Fibroblast of the aortic adventitia (primary cell): ENCODE measurements around the gene SYDE1. TPM values are rescaled to one million over a fixed set of nuclear protein-coding genes. Genes with fewer than 3 reads are reported as not detected.

ENCODE experiments used
- DNase-seq: peaks from one replicate; pipeline ENCODE4 v3.0.0-alpha.2; 2010; ENCODE audit warnings: low read depth
- H3K4me3 ChIP-seq: 2 replicates; pipeline ENCODE4 v1.5.1; 2011; ENCODE audit warnings: low read depth, mild to moderate bottlenecking, control low read depth, low read length, moderate library complexity
- CTCF ChIP-seq: IDR thresholded peaks from 2 replicates; pipeline ENCODE4 v1.5.1; 2011; ENCODE audit warnings: mild to moderate bottlenecking, low read length, control low read depth, inconsistent platforms; ENCODE audit not compliant: insufficient read depth
- total RNA-seq: library from RNA; depleted of rRNA; stranded (reverse); fragments of >200 nt; gene quantifications from 2 replicates; pipeline ENCODE4 v1.2.3, GENCODE V29; 2012; ENCODE audit warnings: low replicate concordance

Gene SYDE1
- total RNA-seq, 1 donor, result 36.2 TPM

DNA sequence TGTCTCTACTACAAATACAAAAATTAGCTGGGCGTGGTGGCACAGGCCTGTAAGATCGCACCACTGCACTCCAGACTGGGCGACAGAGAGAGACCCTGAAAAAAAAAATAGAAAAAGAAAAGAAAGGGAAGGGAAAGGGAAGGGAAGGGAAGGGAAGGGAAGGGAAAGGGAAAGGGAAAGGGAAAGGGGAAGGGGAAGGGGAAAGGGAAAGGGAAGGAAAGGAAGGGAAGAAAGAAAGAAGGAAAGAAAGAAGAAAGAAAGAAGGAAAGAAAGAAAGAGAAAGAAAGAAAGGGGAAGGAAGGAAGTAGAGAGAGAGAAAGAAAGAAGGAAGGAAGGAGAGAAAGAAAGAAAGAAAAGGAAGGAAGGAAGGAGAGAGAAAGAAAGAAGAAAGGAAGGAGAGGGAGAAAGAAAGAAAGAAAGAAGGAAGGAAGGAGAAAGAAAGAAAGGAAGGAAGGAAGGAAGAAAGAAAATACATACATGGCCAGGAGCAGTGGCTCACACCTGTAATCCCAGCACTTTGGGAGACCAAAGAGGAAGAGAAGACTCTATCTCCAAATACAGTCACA, 8.1 kb upstream of the SYDE1 start:
- DNase-seq, result no peak
- H3K4me3 ChIP-seq, result no peak overlapping the region
- TF ChIP-seq CTCF, result no peak

GRCh38 chr19:15101479-15102082, 5.6 kb upstream of the SYDE1 start:
- DNase-seq, result peak; percentile 54
- H3K4me3 ChIP-seq, result no peak overlapping the region
- TF ChIP-seq CTCF, result peak; percentile 72

DNA sequence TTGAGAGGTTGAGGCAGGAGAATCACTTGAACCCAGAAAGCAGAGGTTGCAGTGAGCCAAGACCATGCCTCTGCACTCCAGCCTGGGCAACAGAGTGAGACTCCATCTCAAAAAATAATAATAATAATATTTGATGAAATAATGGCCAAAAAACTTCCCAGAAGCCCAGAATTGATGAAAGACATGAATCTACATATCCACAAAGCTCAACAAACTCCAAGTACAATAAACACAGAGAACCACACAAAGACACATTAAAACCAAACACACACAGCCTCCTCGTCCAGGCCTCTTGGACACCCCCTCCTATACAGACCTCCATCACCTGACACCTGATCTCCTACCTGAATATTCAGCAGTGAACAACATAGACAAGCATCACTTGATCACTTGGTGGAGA, 3.2 kb upstream of the SYDE1 start:
- TF ChIP-seq CTCF, result no peak
- no peak overlapping the region for H3K4me3 ChIP-seq
- no peak for DNase-seq

DNA sequence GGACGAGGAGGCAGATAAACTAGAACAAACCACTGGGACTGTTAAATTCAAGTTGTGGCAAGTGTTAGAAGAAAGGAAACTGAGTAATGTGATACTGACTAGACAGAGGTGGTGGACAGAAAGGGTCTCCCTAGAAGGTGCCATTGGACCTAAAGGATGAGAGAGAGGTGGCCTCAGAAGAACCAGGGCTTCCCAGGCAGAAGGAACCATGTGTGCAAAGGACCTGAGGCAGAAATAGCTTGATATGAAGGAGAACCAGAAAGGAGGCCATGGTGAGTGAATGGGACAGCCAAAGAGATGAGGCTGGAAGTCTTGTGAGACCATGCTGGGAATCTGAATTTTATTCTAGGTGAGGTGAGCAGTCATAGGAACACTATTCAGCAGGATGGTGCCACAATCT, 2.8 kb upstream of the SYDE1 start:
- H3K4me3 ChIP-seq, result no peak overlapping the region
- no peak for DNase-seq
- no peak for TF ChIP-seq CTCF

DNA sequence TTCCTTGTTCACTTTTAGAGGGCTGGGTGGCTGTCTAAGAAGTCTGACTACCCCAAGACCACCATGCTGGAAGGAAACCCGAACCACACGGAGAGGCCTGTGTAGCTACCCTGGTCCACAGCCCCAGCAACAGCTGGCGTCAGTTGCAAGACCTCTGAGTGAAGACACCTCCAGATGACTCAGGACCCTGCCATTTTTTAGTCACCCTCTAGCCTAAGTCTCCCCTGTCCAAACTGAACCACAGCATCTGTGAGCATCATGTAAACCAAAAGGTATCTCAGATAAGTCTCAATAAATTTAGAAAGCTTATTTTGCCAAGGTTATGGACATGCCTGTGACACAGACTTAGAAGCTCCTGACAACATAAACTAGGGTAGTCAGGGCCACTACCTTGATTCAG, 2.2 kb upstream of the SYDE1 start:
- no peak for DNase-seq
- H3K4me3 ChIP-seq, result no peak overlapping the region
- TF ChIP-seq CTCF, result no peak

DNA sequence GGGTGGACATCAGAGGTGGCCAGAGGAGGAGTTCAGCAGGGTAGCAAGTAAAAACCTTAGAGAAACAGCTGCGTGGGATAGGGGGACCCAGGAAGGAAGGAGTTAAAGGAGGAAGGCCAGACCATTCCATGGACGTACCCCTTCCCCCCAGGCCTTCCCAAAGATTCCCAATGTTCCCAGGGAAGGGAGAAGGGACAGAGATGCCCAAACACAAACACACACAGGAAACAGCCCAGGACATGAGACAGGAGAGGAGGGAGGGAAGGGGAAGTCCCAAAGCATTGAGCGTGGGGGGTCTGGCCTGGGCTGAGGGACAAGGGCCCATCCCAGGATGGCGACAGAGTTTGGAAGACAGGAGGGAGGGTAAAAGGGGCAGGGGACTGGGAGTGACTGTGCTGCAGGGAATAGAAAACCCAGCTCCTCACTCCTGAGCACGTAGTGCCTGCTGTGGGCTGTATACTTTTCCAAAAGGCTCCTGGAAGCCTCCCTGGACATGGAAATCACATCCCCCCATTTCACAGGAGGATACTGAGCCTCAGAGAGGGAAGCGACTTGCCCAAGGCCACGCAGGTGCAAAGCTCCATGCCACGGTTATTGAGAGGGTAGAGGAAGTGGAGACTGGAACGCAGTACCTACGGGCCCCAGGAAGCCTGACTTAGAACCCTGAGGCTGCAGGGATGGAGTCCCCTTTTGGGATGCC, 1.1 kb downstream of the SYDE1 start:
- DNase-seq, result no peak
- H3K4me3 ChIP-seq, result peak overlapping the region; percentile 83

More for the DNA sequence above, 1.1 kb downstream of the SYDE1 start:
- TF ChIP-seq CTCF, result no peak
